Testis (tissue), 2 donors: ENCODE data around the gene RAD50.

Experiments used
- CTCF ChIP-seq, 3 experiments: fragments of 450-650 bp in 2 of 3; fragments of 200-600 bp in 1 of 3; sonication (generic) in 1 of 3; IDR thresholded peaks; one replicate each; pipeline ENCODE4 v1.5.1; 2016 to 2019; ENCODE audit warnings: antibody characterized with exemption in 3 of 3, mild to moderate bottlenecking in 2 of 3, moderate library complexity in 1 of 3
- POLR2A ChIP-seq: fragments of 450-650 bp; IDR thresholded peaks from one replicate; pipeline ENCODE4 v1.6.1; 2017; ENCODE audit warnings: antibody characterized with exemption, mild to moderate bottlenecking, moderate library complexity

GRCh38 chr5:132678735-132679134 is 122.0 kb downstream of the RAD50 start:
- TF ChIP-seq CTCF (IDR thresholded peaks at IDR 0.05) (no peak), POLR2A (no peak)
